ENCODE measurements around the gene SLCO2B1.

DNA sequence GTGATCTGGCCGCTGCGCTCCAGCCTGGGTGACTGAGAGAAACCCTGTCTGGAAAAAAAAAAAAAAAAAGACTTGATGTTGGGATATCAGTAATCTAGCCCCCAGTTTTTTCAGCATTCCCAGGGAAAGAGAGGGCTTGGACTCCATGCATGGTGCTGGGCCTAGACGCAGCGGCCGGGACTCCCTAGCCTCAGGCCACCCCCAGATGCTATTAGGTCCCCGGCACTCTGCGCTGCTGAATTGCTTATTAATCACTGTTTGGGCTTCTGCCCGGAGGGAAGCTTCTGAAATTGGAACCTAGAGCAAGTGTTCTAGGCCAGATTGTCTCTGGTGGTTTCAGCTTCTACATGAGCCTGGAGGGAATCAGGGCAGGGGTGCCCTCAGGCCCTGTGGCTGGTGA lies 39.0 kb downstream of the SLCO2B1 start:
- TF ChIP-seq RAD21 (IDR thresholded peaks at IDR 0.05) = no peak
- no peak for TF ChIP-seq ATF3 (IDR thresholded peaks at IDR 0.05)
- TF ChIP-seq, protein P1, sequence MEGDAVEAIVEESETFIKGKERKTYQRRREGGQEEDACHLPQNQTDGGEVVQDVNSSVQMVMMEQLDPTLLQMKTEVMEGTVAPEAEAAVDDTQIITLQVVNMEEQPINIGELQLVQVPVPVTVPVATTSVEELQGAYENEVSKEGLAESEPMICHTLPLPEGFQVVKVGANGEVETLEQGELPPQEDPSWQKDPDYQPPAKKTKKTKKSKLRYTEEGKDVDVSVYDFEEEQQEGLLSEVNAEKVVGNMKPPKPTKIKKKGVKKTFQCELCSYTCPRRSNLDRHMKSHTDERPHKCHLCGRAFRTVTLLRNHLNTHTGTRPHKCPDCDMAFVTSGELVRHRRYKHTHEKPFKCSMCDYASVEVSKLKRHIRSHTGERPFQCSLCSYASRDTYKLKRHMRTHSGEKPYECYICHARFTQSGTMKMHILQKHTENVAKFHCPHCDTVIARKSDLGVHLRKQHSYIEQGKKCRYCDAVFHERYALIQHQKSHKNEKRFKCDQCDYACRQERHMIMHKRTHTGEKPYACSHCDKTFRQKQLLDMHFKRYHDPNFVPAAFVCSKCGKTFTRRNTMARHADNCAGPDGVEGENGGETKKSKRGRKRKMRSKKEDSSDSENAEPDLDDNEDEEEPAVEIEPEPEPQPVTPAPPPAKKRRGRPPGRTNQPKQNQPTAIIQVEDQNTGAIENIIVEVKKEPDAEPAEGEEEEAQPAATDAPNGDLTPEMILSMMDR (IDR thresholded peaks at IDR 0.05; ENCODE audit: low read depth, low read length, missing input control) = no peak
- no peak for TF ChIP-seq MAX (IDR thresholded peaks at IDR 0.05)
- TF ChIP-seq FOXA2 (IDR thresholded peaks at IDR 0.05) = no peak
- no peak for TF ChIP-seq YY1 (IDR thresholded peaks at IDR 0.05)
- TF ChIP-seq TAF1 (conservative IDR thresholded peaks at IDR 0.05) = no peak
- TF ChIP-seq SP1 (IDR thresholded peaks at IDR 0.05) = no peak
- TF ChIP-seq, protein P2, sequence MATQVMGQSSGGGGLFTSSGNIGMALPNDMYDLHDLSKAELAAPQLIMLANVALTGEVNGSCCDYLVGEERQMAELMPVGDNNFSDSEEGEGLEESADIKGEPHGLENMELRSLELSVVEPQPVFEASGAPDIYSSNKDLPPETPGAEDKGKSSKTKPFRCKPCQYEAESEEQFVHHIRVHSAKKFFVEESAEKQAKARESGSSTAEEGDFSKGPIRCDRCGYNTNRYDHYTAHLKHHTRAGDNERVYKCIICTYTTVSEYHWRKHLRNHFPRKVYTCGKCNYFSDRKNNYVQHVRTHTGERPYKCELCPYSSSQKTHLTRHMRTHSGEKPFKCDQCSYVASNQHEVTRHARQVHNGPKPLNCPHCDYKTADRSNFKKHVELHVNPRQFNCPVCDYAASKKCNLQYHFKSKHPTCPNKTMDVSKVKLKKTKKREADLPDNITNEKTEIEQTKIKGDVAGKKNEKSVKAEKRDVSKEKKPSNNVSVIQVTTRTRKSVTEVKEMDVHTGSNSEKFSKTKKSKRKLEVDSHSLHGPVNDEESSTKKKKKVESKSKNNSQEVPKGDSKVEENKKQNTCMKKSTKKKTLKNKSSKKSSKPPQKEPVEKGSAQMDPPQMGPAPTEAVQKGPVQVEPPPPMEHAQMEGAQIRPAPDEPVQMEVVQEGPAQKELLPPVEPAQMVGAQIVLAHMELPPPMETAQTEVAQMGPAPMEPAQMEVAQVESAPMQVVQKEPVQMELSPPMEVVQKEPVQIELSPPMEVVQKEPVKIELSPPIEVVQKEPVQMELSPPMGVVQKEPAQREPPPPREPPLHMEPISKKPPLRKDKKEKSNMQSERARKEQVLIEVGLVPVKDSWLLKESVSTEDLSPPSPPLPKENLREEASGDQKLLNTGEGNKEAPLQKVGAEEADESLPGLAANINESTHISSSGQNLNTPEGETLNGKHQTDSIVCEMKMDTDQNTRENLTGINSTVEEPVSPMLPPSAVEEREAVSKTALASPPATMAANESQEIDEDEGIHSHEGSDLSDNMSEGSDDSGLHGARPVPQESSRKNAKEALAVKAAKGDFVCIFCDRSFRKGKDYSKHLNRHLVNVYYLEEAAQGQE (IDR thresholded peaks at IDR 0.05) = no peak
- no peak for TF ChIP-seq JUND (IDR thresholded peaks at IDR 0.05)
- no peak for TF ChIP-seq GABPA (IDR thresholded peaks at IDR 0.05 in 1 of 2, conservative IDR thresholded peaks at IDR 0.05 in 1 of 2)

Data from liver (tissue), 3 donors.